Measurements from ENCODE around the gene EFNA4.

DNA sequence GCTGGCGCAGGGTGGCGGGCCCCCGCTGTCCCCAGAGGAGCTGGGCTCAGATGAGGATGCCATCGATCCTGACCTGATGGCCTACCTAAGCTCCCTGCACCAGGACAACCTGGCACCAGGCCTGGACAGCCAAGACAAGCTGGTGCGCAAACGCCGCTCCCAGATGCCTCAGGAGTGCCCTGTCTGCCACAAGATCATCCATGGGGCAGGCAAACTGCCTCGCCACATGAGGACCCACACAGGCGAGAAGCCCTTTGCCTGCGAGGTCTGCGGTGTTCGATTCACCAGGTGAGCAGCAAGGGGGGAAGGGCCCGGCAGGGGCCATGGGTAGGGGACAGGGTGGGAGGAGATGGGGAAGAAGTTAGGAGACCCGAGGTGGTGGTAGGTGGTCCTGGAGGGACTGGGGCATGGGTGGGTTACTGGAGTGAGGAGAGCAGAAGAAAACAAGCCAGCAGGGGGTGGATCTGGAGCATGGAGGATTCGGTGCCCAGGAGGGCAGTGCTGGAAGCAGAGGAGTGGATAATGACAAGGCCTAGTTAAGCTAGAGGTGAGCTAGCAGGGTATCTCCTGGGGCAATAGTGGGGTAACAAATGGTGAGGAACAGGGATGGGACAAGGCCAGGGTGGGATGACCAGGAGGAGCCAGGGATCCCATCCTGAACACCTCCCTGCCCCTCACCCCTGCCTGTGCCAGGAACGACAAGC is 47.9 kb upstream of the EFNA4 start:
- TF ChIP-seq, protein P1, sequence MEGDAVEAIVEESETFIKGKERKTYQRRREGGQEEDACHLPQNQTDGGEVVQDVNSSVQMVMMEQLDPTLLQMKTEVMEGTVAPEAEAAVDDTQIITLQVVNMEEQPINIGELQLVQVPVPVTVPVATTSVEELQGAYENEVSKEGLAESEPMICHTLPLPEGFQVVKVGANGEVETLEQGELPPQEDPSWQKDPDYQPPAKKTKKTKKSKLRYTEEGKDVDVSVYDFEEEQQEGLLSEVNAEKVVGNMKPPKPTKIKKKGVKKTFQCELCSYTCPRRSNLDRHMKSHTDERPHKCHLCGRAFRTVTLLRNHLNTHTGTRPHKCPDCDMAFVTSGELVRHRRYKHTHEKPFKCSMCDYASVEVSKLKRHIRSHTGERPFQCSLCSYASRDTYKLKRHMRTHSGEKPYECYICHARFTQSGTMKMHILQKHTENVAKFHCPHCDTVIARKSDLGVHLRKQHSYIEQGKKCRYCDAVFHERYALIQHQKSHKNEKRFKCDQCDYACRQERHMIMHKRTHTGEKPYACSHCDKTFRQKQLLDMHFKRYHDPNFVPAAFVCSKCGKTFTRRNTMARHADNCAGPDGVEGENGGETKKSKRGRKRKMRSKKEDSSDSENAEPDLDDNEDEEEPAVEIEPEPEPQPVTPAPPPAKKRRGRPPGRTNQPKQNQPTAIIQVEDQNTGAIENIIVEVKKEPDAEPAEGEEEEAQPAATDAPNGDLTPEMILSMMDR (IDR thresholded peaks at IDR 0.05), result no peak
- TF ChIP-seq TCF7L2 (IDR thresholded peaks at IDR 0.05; ENCODE audit: low read depth, low read length), result no peak
- TF ChIP-seq SIN3A (IDR thresholded peaks at IDR 0.05; ENCODE audit: borderline replicate concordance, insufficient read depth, low read depth, low read length), result no peak
- TF ChIP-seq, protein P2, sequence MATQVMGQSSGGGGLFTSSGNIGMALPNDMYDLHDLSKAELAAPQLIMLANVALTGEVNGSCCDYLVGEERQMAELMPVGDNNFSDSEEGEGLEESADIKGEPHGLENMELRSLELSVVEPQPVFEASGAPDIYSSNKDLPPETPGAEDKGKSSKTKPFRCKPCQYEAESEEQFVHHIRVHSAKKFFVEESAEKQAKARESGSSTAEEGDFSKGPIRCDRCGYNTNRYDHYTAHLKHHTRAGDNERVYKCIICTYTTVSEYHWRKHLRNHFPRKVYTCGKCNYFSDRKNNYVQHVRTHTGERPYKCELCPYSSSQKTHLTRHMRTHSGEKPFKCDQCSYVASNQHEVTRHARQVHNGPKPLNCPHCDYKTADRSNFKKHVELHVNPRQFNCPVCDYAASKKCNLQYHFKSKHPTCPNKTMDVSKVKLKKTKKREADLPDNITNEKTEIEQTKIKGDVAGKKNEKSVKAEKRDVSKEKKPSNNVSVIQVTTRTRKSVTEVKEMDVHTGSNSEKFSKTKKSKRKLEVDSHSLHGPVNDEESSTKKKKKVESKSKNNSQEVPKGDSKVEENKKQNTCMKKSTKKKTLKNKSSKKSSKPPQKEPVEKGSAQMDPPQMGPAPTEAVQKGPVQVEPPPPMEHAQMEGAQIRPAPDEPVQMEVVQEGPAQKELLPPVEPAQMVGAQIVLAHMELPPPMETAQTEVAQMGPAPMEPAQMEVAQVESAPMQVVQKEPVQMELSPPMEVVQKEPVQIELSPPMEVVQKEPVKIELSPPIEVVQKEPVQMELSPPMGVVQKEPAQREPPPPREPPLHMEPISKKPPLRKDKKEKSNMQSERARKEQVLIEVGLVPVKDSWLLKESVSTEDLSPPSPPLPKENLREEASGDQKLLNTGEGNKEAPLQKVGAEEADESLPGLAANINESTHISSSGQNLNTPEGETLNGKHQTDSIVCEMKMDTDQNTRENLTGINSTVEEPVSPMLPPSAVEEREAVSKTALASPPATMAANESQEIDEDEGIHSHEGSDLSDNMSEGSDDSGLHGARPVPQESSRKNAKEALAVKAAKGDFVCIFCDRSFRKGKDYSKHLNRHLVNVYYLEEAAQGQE (IDR thresholded peaks at IDR 0.05; ENCODE audit: insufficient read depth in 1 of 2, low read depth in 2 of 2, low read length in 1 of 2), result no peak
